Measurements from ENCODE around the gene CHST15.
"Not testable (repeated sequence)": the region's sequence is repeated elsewhere in the genome, so short reads cannot be mapped to it uniquely, and the experiment has no call there.

CHST15 gene

DNA sequence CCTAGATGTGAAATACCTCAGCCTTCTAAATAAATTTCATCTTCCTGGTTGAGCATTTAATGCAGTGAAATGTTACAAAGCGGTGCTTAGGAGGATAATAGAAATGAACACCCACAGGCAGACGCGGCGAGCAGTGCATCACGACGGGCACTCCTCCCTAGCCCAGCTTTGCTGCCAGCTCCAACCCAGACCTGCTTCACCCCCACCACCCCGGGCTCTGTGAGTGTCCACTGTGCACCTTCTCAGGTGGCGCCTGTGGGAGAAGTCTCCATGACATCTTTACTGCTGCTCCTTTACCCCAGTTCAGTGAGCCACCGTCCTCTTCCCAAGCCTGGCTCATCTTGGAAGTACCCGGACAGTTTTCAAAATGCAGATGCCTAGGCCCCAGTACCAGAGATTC, 5.2 kb upstream of the CHST15 start:
- DNase-seq (ENCODE audit: low read depth) = no peak

DNA sequence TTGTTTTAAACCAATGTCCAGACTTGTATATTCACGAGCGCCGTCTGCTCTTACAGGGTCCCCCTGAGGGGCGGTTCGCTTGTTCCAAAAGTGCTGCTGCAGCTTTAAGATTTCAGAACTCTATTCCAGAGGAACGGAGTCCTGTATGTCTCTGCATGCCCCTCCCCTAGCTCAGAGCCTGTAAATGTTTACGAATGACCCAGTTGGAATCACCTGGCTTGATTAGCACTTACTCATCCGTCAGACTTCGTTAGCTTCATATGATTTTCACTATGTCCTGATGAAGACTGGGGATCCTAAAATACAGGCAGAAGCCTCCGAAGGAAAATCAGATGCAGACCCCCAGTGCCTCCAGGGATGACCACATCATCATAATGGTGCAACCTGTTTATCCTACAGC, 4.5 kb upstream of the CHST15 start:
- no peak for DNase-seq (ENCODE audit: low read depth)

DNA sequence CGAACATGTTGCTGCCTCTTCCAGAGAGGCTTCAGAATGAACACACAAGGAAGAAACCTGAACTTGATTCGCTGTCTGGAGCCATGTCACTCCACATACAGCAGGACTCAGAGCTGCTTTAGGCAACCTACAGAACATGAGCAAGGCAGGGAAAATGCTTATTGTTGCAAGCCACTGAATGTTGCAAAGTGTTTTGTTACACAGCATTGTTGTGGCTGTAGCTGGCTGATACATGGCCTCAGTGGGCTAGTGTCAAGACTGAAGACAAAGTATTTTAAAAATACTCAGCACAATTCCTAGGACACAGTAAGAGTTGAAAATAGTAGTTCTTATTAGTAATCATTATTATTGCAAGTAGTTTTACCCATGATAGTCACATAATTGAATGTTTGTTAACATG, 3.1 kb upstream of the CHST15 start:
- no peak for DNase-seq (ENCODE audit: low read depth)

DNA sequence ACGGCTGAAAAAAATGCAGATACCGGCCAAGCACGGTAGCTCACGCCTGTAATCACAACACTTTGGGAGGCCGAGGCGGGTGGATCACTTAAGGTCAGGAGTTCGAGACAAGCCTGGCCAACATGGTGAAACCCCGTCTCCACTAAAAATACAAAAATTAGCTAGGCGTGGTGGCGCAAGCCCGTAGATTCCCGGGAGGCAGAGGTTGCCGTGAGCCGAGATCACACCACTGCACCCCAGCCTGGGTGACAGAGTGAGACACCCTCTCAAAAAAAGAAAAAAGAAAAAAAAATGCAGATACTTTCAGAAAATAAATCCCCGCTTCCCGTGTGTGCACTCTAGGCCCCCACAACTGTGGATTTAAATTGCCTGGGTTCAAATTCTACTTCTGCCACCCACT, 2.4 kb upstream of the CHST15 start:
- not testable (repeated sequence) for DNase-seq (ENCODE audit: low read depth)

DNA sequence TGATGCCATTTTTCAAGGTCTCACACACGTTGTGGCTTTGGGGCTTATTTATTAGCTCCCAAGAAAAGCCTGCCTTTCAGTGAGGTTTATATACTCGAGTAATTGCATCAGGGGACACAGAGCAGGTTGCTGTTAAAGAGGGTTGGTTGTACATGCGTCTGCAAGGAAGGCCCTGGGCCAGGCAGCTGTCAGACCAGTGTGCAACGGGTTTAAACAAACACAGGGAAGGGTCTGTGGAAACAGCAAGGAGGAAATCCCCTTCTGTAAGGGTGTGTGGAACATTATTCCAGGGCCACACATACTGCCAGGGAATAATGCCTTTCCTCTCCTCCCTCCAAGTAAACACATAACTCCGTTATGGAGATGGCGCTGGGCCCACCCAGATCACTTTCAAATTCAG, 1.7 kb upstream of the CHST15 start:
- DNase-seq (ENCODE audit: low read depth) = no peak

DNA sequence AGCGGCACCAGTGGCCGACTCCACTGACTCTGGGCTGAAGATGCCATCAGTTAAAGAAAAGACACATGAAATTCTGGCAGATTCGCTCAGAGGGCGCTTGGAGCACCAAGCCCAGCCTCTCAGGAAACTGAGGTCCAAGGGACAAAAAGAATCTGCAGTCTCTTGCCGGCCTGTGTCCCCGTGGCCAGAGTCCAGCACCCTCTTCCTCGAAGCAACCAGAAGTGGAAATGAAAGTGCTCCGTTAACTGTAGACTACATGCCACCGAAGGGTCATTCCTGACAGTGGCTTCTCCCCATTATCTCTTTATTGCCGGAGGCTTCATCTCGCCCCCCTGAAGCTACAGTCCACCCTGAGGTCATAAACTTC, 1.0 kb upstream of the CHST15 start:
- DNase-seq (ENCODE audit: low read depth) = no peak

DNA sequence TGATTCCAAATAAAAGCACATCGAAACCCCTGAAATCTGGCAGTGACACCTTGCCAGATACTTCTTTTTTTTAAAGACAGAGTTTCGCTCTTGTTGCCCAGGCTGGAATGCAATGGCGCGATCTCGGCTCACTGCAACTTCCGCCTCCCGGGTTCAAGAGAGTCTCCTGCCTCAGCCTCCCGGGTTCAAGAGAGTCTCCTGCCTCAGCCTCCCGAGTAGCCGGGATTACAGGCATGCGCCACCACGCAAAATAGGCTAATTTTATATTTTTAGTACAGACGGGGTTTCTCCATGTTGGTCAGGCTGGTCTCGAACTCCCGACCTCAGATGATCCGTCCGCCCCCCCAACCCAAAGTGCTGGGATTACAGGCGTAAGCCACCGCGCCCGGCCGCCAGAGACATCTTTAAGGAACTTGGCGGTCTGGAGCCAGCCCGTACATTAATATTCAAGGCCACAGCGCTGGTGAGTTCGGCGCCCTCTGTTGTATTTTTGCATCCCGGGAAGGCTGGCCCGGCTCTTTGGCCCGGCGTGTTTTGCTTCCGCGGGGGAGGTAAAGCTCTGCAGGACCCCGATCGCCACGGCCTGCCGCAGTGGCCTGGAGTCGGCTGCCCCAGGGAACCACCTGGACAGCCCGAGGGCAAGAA, 498 bp upstream of the CHST15 start:
- not testable (repeated sequence) for DNase-seq (ENCODE audit: low read depth)

DNA sequence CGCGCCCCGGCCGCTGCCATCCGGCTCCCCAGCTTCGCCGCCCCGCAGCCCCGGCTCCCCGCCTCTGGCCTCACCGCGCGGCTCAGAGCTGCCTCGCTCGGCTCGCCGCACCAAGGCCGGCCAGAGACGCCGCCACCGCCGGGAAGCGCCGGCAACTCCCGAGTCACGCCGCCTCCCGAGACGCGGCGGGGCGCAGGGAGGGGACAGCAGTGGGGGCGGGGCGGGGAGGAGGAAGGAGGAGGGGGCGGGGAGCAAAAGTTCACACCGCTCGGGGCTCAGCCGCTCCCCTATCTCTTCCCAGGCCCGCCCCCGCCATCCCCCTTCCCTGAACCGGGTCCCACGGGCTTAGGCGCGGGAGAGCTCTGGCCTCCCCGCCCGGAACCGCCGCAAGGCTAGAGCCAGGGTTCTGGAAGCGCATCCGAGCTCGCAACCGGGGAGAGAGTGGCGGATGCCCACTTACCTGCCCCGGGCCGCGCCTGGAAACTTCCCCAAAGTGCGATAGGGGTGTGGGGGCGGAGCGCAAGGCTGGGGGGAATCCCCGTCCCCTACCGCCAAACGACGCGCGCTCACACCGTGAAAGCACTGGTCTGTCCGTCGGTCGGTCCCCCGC, 1.0 kb downstream of the CHST15 start:
- no peak for DNase-seq (ENCODE audit: low read depth)

DNA sequence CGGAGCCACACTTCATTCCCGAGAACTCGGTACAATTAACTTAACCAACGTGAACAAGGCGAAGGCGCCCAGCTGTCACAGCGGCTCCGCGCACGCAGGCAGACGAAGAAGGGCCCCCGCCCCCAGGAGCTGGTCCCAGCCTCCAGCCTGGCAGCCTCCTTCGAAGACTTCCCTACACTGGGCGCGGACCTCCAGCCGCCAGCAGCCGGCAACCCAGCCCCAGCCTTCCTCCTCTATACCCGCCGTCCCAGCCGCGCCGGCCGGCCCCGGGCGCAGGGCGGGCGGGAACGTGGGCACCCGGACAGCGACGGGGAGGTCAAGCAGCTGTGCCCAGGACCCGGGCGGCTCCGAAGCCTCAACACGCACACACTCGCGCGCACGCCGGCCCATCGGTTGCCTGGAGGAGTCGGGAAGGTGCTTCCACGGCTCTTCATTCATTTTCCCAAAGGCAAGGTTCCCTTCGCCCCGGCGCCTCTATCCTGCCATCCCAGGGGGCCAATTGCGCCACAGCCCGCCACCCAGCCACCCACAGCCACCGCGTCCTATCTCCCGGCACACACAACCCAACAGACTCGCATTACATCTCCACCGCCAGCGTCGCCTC, 1.6 kb downstream of the CHST15 start:
- DNase-seq (ENCODE audit: low read depth) = no peak

DNA sequence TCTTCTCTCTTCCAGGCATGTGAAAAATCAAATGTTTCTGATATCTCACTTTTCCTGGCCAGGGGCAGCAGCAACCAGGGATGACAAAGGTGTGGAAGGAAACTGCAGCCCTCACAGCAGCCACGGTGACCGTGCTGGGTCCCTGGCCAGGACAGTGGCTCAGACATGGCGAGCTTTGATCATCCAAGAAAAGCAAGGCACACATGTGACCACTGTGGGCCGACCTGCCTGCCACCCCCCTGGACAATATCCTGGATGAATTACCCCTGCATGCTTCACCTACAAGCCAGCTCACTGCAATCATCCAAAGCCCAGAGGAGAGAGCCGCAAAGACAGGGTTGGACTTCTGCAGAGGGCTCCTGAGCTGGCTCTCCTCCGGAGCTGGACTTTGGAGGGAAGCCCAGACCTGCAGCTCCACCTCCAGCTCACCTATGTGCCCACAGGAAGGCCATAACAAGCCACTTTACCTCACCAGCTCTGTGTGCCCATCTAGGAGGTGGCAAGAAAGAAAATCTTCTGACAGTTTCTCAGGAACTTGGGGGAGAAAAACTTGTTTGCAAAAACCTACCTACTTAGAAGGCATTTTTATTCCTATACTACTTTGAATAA, 2.7 kb downstream of the CHST15 start:
- DNase-seq (ENCODE audit: low read depth) = no peak

DNA sequence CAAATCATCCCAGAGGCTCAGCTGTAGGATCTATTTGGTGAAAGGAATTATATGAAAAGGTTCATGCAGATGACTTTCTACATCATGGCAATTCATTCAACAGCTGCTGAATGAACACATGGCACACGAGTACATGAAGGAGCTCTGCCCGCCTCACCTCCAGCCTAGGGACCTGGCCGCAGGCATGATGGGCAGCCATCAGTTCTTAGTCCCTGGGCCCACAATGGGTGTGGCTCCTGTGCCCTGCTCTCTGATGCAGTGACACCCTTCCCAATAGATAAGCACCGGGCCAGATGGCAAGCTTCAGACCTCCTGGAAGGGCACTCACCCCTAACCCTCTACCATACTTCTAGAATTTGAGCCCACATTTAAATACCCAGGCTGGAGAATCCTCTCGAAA, 3.5 kb downstream of the CHST15 start:
- no peak for DNase-seq (ENCODE audit: low read depth)

DNA sequence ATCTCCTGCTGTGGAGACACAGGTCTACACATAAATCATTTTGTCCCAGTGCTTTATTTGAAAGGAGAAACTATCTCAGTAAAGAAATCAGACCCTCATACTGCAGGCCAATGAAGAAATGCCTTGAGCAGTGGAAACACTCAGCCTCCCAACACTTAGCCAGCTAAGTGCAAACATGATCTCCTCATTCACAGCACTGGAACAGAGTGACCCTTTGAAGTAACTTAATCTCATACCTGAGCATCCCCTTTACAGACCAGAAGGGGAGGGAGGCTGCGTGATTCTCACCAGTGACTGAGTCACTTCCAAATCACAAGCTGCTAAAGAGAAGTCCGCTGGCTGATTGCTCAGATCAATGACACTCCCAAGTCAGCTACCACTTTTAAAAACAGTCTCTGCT, 4.5 kb downstream of the CHST15 start:
- DNase-seq (ENCODE audit: low read depth) = no peak

DNA sequence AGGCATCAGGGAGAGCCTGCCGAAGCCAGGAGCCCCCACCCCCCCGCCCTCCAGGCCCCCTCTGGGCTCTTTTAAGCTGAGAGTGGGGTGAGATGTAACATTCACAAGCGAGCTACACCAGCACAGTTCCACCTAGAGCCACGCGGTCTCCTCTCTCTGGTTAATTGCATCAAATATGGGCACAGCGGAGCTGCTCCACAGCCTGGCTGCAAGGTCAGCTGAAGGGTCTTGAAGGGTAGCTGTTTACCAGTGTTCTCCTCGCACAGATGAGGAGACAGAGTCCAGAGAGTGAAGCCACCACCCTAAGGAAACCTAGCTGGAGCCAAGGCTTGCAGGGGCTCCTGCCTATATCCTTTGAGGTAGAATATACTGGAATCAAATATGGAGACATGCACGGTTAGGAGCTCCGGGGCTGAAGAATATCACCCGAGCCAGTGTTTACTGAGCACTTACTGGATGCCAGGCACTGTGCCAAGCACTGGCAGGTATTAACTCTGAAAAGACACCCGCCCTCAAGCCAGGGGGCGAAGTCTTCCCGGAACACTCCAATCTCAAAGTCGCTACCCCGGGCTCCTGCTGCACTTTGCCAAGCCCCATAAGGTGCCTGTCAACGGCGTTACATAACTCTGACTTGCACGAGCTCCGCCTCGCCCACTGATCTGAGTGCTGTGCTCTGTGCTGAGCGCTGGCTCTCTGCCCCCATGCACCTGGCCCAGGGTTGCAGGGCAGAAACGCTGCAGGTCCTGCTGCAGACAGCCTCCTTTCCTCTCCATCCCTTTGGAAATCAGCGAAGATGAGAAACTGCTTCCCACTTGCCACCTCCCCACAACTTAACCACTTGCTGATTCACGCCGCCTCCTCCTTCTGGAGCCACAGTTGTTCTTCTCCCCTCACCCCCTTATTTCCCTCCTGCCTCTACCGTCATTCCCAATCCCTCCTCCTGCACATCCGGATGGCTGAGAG, 5.4 kb downstream of the CHST15 start:
- DNase-seq (ENCODE audit: low read depth) = no peak

DNA sequence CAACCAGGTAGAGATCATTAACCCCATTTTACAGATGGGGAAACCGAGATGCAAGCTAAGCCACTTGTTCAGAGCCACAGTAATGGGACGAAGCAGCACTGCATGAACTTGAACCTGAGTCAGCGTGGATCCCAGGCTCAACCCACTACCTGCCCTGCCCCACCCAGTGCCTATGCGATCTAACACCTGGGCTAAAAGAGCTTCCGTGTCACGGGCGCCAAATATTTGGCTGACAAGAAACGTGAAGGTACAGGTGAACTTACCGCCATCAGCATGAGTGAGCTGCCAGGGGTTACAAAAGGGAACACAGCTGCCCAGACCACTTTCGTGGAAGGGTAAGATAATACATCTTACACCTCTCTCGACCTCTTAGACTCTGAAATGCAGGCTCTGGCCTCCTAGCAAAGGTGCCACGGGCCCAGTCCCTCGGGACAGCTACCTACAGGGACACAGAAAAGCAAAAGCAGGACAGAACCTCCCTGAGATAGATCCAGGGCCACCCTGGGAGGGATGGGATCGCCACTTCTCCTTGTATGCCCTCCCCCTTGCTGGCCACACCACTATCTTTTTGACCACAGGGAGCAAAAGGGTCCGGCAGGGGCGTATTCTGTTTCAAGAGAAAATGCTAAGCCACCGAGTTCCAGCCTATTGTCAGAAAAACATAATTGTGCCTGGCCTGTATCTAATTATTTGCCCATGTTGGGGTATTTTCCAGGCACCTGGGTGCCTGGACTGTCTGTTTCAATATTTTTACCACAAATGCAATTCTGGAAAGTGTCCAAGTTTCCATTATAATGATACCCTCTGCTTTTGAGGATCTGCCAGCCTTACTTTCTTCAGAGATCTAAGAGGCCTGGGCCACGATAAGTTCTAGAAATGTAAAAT, 6.4 kb downstream of the CHST15 start:
- no peak for DNase-seq (ENCODE audit: low read depth)

DNA sequence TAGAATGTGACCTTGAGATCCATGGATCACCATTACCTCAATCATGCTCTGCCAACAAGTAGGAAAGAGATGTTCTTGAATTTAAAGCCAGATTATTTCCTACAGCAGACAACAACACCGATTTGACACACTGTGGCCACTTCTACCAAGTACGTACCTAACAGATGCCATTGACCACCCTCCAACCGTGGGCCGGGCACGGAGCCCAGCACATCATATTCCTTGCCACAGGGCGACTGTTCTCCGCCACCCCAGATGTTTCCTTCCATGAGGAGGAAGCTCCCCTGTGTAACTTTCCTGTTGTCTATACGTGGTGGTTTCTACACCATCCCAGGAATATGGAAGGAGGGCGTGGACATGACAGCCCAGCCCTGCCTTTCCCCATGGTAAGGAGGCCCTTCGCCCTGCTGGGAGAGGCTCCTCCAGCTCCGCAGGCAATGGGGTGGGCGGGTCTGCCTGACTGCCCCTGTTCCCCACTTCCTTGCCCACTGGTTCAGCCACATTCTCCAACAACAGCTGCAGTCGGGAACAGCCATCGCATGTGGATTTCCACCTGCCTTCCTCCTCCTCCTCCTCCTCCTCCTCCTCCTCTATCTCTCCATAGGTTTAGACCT, 7.2 kb downstream of the CHST15 start:
- no peak for DNase-seq (ENCODE audit: low read depth)

DNA sequence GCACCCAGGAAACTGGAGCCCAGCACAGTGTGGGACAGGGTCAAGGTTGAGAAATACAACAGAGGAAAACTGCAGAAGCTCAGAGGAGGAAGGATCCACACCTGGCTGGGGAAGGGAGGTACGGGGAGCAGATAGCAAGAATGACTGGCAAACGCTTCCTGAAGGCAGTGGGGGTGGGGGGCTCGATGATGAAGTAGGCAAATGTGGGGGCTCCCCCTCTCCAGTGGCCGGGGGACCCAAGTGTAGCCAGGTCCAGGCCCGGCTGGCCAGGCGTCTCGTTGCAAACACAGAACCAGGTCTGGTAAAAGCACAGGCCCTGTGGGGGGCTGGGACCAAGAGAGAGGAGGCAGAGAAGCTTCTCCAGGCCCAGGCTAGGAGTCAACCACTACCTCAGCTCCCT, 7.7 kb downstream of the CHST15 start:
- no peak for DNase-seq (ENCODE audit: low read depth)

DNA sequence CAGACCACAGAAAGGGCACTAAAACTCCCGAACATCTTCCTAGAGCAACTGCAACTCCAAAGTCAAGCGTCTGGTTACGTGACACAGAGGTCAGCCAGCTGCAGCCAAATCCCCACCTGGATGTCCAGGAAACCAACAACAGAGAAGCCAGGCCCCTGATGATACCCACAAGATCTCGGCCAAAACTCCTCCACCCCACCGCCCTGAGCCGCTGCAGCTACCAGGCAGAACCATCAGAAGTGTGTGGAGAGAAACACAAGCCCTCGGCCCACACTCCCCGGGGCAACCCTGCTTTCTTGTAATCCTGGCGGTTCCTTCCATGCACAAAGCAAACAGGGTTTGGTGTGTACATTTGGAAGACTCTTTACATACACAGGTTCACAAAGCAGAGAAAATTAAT, 8.7 kb downstream of the CHST15 start:
- DNase-seq (ENCODE audit: low read depth) = no peak

DNA sequence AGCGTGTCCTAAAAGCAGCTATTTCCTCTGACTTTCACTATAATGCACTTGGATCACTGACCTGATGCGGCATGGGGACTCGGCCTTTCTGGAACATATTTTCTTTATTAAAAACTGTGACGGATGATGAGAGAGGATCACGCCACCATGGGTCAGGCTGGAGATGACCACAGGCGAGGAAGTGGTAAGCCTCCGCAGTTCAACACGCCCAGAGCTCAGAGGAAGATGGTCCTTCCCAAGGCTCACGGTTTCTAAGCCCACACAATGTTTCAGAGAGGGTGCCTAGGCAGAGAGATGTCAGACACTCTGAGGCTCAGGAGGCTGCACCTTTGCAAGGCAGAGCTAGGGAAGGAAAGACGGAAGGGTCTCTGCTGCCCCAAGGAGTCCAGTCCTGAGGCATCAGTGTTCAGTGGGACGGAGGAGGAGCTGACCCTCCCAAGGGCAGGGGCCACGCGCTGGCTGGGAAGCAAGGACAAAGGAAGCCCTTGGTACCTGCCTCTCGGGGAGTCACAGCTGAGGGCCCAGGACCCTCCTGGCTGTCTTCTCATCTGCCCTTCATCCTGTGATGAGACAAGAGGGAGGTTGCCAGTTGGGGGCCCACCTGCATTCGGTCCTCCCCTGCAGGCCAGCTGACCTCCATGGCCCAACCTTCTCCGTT, 9.5 kb downstream of the CHST15 start:
- no peak for DNase-seq (ENCODE audit: low read depth)

DNA sequence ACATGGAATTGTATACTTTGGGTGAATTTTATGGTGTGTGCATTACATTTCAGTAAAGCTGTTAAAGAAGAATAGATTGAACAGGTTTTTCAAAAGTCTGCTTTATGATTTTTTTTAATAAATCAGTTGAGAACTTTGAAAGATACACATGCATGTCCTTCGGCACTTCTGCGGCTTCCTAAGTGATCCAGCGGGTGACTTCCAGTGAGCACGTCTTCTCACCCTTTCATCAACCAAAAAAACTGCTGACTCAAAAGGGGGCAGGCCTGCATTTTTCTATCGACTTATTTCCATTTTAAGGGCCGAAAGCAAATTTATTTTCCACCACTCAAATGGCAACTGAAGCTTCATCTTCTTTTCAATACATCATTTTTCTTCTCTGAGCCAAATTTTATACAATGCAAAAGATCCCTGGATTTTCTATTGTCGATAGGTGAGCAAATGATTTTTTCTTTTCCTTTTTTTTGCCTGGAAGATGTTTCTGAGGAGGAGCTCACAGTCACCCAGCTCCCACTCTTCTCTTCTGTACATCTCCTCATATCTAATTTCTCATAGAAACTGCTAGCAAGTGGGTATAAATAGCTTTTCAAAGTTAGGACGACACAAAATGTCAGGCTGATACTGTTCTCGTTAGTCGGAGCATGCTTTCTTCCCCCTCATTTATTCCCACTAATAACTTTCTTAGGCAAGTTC, 10.2 kb downstream of the CHST15 start:
- DNase-seq (ENCODE audit: low read depth) = no peak

DNA sequence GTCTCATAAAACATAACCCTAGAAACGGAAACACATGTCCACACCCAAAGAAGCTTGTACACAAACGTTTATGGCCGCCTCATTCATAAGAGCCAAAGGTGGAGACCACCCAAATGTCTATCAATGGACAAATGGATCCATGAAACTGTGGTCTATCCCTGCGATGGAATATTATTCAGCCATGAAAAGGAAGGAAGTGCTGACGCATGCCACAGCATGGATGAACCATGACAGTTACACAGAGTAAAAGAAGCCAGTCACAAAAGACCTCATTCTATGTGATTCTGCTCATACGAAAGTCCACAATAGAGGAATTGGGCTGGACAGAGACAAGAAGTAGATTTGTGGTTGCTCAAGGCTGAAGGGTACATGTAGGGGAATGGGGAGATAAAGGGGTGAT, 10.8 kb downstream of the CHST15 start:
- no peak for DNase-seq (ENCODE audit: low read depth)
